Sigmoid colon (tissue), 7 donors: ENCODE data around the gene UFM1. TPM values are rescaled to one million over a fixed set of nuclear protein-coding genes. Genes with fewer than 3 reads are reported as not detected.
"Not testable (repeated sequence)": the region's sequence is repeated elsewhere in the genome, so short reads cannot be mapped to it uniquely, and the experiment has no call there.

Experiments used
- DNase-seq: peaks from one replicate; pipeline ENCODE4 v3.0.0-alpha.2; 2019
- H3K27ac ChIP-seq, 4 donors: fragments of 200-600 bp; sonication (generic); one replicate each; pipeline ENCODE4 v1.5.1; 2016 to 2019; ENCODE audit warnings: mild to moderate bottlenecking in 1 of 4
- H3K27me3 ChIP-seq, 3 donors: fragments of 200-600 bp; sonication (generic); one replicate each; pipeline ENCODE4 v1.5.1; 2019; ENCODE audit warnings: mild to moderate bottlenecking in 1 of 3
- H3K36me3 ChIP-seq, 4 donors: fragments of 200-600 bp; sonication (generic); one replicate each; pipeline ENCODE4 v1.5.1; 2016 to 2019
- H3K4me1 ChIP-seq, 4 donors: fragments of 200-600 bp; sonication (generic); one replicate each; pipeline ENCODE4 v1.5.1; 2017 to 2019
- H3K4me3 ChIP-seq, 4 donors: fragments of 200-600 bp; sonication (generic); one replicate each; pipeline ENCODE4 v1.5.1; 2017 to 2019; ENCODE audit warnings: mild to moderate bottlenecking in 2 of 4, moderate library complexity in 1 of 4
- H3K9me3 ChIP-seq, 4 donors: fragments of 200-600 bp in 3 of 4; sonication (generic) in 3 of 4; one replicate each; pipeline versions ENCODE4 v1.5.1 to v1.6.1; 2013 to 2019
- CTCF ChIP-seq, 4 experiments: fragments of 450-650 bp in 3 of 4; fragments of 200-600 bp in 1 of 4; IDR thresholded peaks; one replicate each; pipeline ENCODE4 v1.5.1; 2016 to 2019; ENCODE audit warnings: antibody characterized with exemption in 4 of 4, mild to moderate bottlenecking in 3 of 4, moderate library complexity in 2 of 4
- EP300 ChIP-seq, 4 donors: sonication (generic); formaldehyde crosslinking; IDR thresholded peaks; one replicate each; pipeline ENCODE4 v1.6.1; 2017; ENCODE audit warnings: antibody characterized with exemption in 4 of 4
- POLR2A ChIP-seq, 2 donors: fragments of 450-650 bp; IDR thresholded peaks; one replicate each; pipeline ENCODE4 v1.6.1; 2016; ENCODE audit warnings: antibody characterized with exemption in 2 of 2, mild to moderate bottlenecking in 2 of 2, moderate library complexity in 2 of 2
- POLR2AphosphoS5 ChIP-seq, 4 donors: sonication (generic); formaldehyde crosslinking; IDR thresholded peaks; one replicate each; pipeline ENCODE4 v1.6.1; 2017; ENCODE audit warnings: antibody characterized with exemption in 4 of 4
- WGBS, 2 donors: extraction: QIAGEN DNeasy Blood & Tissue Kit; methylation state at CpG; one replicate each; pipeline ENCODE4 v1.1.7; 2013; 5-methylcytosine and 5-hydroxymethylcytosine counted together
- intact Hi-C: fragments of 100-400 bp; cut with DNase I; formaldehyde crosslinking; loops from one replicate; pipeline ENCODE4 v1.15.1; 2023
- polyA plus RNA-seq, 3 donors: library from polyadenylated mRNA; stranded (reverse); fragments of 200-250 nt; gene quantifications; one replicate each; pipeline ENCODE4 v1.2.3, GENCODE V29; 2013
- total RNA-seq, 4 donors: library from RNA; depleted of rRNA; stranded (reverse); fragments of >200 nt; gene quantifications; one replicate each; pipeline ENCODE4 v1.1.0, GENCODE V29; 2016
- donor health status: healthy with polysubstance abuse.
- donor health status: Bipolar disorder and iron deficiency.
- donor health status: healthy.

UFM1 gene
- total and polyA plus RNA-seq, 7 donors: 33.9 to 60.6 (median 50.6) TPM

- Histone ChIP-seq H3K9me3 (no peaks in the 10 kb centered on the region), H3K4me3 (no peak overlapping the region), H3K27ac (no peak overlapping the region), H3K27me3 (no peaks in the 10 kb centered on the region), H3K36me3 (peaks cover 0 to 18% (median 0%) of the 10 kb centered on the region in 4 donors), H3K4me1 (no peaks in the 10 kb centered on the region)
- intact Hi-C loops: no loop called here
- TF ChIP-seq POLR2AphosphoS5 (IDR thresholded peaks at IDR 0.05) (no peak), POLR2A (IDR thresholded peaks at IDR 0.05) (no peak), CTCF (IDR thresholded peaks at IDR 0.05) (no peak), EP300 (IDR thresholded peaks at IDR 0.05) (no peak)
- DNase-seq: no peak
- WGBS, 2 donors: 48 to 68% methylated on average over 3 of the region's 3 CpGs
Observed at GRCh38 chr13:38366954-38367645, 17.4 kb downstream of the UFM1 start.

- no peak for DNase-seq
- H3K4me3 ChIP-seq: no peak overlapping the region
- intact Hi-C loops: no loop called here
- H3K27me3 ChIP-seq: no peaks in the 10 kb centered on the region
- 60 to 69% methylated on average over 1 of the region's 1 CpG for WGBS, 2 donors
- TF ChIP-seq POLR2A (IDR thresholded peaks at IDR 0.05) (no peak), POLR2AphosphoS5 (IDR thresholded peaks at IDR 0.05) (no peak), CTCF (IDR thresholded peaks at IDR 0.05) (no peak), EP300 (IDR thresholded peaks at IDR 0.05) (no peak)
- H3K27ac ChIP-seq: no peak overlapping the region
- no peaks in the 10 kb centered on the region for H3K4me1 ChIP-seq
- no peaks in the 10 kb centered on the region for H3K9me3 ChIP-seq
- no peaks in the 10 kb centered on the region for H3K36me3 ChIP-seq
Observed at GRCh38 chr13:38369058-38369457, 19.4 kb downstream of the UFM1 start.

GRCh38 chr13:38370096-38370495 is 20.4 kb downstream of the UFM1 start:
- H3K27me3 ChIP-seq, H3K4me1 ChIP-seq, H3K36me3 ChIP-seq, H3K4me3 ChIP-seq, H3K9me3 ChIP-seq, DNase-seq, H3K27ac ChIP-seq, intact Hi-C loops: not testable (repeated sequence)
- WGBS, 2 donors: 67 to 86% methylated on average over 3 of the region's 3 CpGs

GRCh38 chr13:38372820-38373383 is 23.3 kb downstream of the UFM1 start:
- intact Hi-C loops: no loop called here

GRCh38 chr13:38376546-38376945 is 26.9 kb downstream of the UFM1 start:
- Histone ChIP-seq H3K27ac (no peak overlapping the region), H3K36me3 (no peaks in the 10 kb centered on the region), H3K4me1 (no peaks in the 10 kb centered on the region), H3K9me3 (no peaks in the 10 kb centered on the region), H3K27me3 (no peaks in the 10 kb centered on the region), H3K4me3 (no peak overlapping the region)
- whole genome bisulfite sequencing, 2 donors: 0 to 20% methylated on average over 1 of the region's 1 CpG
- TF ChIP-seq POLR2A (IDR thresholded peaks at IDR 0.05) (no peak), POLR2AphosphoS5 (IDR thresholded peaks at IDR 0.05) (no peak), CTCF (IDR thresholded peaks at IDR 0.05) (no peak)
- DNase-seq: no peak
- intact Hi-C loops: no loop called here

More at GRCh38 chr13:38372820-38373383, 23.3 kb downstream of the UFM1 start:
- no peak for DNase-seq
- Histone ChIP-seq H3K27me3 (no peaks in the 10 kb centered on the region), H3K36me3 (no peaks in the 10 kb centered on the region), H3K4me3 (no peak overlapping the region), H3K27ac (no peak overlapping the region), H3K9me3 (no peaks in the 10 kb centered on the region), H3K4me1 (no peaks in the 10 kb centered on the region)
- TF ChIP-seq CTCF (IDR thresholded peaks at IDR 0.05) (no peak), POLR2A (IDR thresholded peaks at IDR 0.05) (no peak), POLR2AphosphoS5 (IDR thresholded peaks at IDR 0.05) (no peak), EP300 (IDR thresholded peaks at IDR 0.05) (no peak)
- 46 to 56% methylated on average over 6 of the region's 6 CpGs for WGBS, 2 donors
